CD4-positive, alpha-beta T cell (primary cell): ENCODE results near the gene OXT. TPM values are rescaled to one million over a fixed set of nuclear protein-coding genes. Genes with fewer than 3 reads are reported as not detected.

Experiments used
- ATAC-seq: fragments of 200-7000 bp; cut with Tn5 transposase; one replicate; pipeline ENCODE4 v1.10.0; 2022; ENCODE audit warnings: mild to moderate bottlenecking; ENCODE audit not compliant: poor library complexity
- CTCF ChIA-PET: fragments of 350-600 bp; sonication (Branson Sonifier 250); formaldehyde crosslinking; loops from one replicate; lab custom pipeline; 2021; ENCODE audit warnings: antibody characterized with exemption, inconsistent platforms; lab: Charles Lee
- POLR2A ChIA-PET: fragments of 350-600 bp; sonication (Branson Sonifier 250); formaldehyde crosslinking; loops from one replicate; lab custom pipeline; 2021; ENCODE audit warnings: antibody characterized with exemption, inconsistent platforms; lab: Charles Lee
- DNase-seq, 14 experiments: peaks; one replicate each; pipeline ENCODE4 v3.0.0-alpha.2; 2013 to 2020; ENCODE audit warnings: mixed read lengths in 2 of 14
- H3K27ac ChIP-seq, 2 donors: one replicate each; pipeline versions ENCODE4 v1.5.1 to v1.7.0; 2013; ENCODE audit warnings: low read length in 2 of 2, low read depth in 1 of 2, mild to moderate bottlenecking in 1 of 2
- H3K27me3 ChIP-seq, 2 experiments: 1 replicate in 1 of 2; 2 replicates in 1 of 2; pipeline versions ENCODE4 v1.6.1 to v1.7.0; 2013; ENCODE audit warnings: low read length in 2 of 2, control low read depth in 1 of 2, mild to moderate bottlenecking in 1 of 2, moderate library complexity in 1 of 2; ENCODE audit not compliant: insufficient read depth in 2 of 2, control insufficient read depth in 1 of 2
- H3K36me3 ChIP-seq: one replicate; pipeline ENCODE4 v1.6.1; 2013; ENCODE audit warnings: low read length, control low read depth; ENCODE audit not compliant: insufficient read depth
- H3K4me1 ChIP-seq: one replicate; pipeline ENCODE4 v1.6.1; 2013; ENCODE audit warnings: low read length, control low read depth; ENCODE audit not compliant: insufficient read depth
- H3K4me3 ChIP-seq: one replicate; pipeline ENCODE4 v1.5.1; 2013; ENCODE audit warnings: mild to moderate bottlenecking, low read length, moderate library complexity
- H3K9me3 ChIP-seq, 2 experiments: 1 replicate in 1 of 2; 2 replicates in 1 of 2; pipeline versions ENCODE4 v1.6.1 to v1.7.0; 2013; ENCODE audit warnings: low read length in 2 of 2, mild to moderate bottlenecking in 2 of 2, control low read depth in 1 of 2, moderate library complexity in 1 of 2; ENCODE audit not compliant: control insufficient read depth in 1 of 2, insufficient read depth in 1 of 2
- H3K27ac Mint-ChIP-seq: one replicate; pipeline ENCODE4 v1.8.0; 2020; ENCODE audit warnings: mixed read lengths
- H3K27me3 Mint-ChIP-seq: one replicate; pipeline ENCODE4 v1.8.0; 2021; ENCODE audit warnings: mixed read lengths
- H3K36me3 Mint-ChIP-seq: one replicate; pipeline ENCODE4 v1.8.0; 2021; ENCODE audit warnings: low read depth, mixed read lengths
- H3K4me1 Mint-ChIP-seq: one replicate; pipeline ENCODE4 v1.8.0; 2021; ENCODE audit warnings: low read depth, mixed read lengths
- H3K4me3 Mint-ChIP-seq: one replicate; pipeline ENCODE4 v1.8.0; 2020; ENCODE audit warnings: mild to moderate bottlenecking, mixed read lengths
- H3K9me3 Mint-ChIP-seq: one replicate; pipeline ENCODE4 v1.8.0; 2020; ENCODE audit warnings: mixed read lengths
- intact Hi-C, 2 experiments: fragments of 100-400 bp; cut with DNase I in 1 of 2; cut with micrococcal nuclease in 1 of 2; formaldehyde crosslinking; loops; one replicate each; pipeline versions ENCODE4 v1.15.1 to v1.9.0; 2023 to 2025; cut with DNase I, micrococcal nuclease
- total RNA-seq, 174 experiments: library from RNA in 2 of 174; stranded (reverse) in 2 of 174; gene quantifications; one replicate each; pipeline ENCODE4 v1.2.3 and lab custom pipeline; 2021 to 2026
- TF ChIP-seq, protein P1 (sequence below): fragments of 200-600 bp; IDR thresholded peaks from one replicate; pipeline ENCODE4 v1.8.0; 2022; ENCODE audit warnings: antibody characterized with exemption, mild to moderate bottlenecking

The OXT gene
- total RNA-seq, 2 experiments from 2014 or later, result 1.1 to 1.6 TPM

DNA sequence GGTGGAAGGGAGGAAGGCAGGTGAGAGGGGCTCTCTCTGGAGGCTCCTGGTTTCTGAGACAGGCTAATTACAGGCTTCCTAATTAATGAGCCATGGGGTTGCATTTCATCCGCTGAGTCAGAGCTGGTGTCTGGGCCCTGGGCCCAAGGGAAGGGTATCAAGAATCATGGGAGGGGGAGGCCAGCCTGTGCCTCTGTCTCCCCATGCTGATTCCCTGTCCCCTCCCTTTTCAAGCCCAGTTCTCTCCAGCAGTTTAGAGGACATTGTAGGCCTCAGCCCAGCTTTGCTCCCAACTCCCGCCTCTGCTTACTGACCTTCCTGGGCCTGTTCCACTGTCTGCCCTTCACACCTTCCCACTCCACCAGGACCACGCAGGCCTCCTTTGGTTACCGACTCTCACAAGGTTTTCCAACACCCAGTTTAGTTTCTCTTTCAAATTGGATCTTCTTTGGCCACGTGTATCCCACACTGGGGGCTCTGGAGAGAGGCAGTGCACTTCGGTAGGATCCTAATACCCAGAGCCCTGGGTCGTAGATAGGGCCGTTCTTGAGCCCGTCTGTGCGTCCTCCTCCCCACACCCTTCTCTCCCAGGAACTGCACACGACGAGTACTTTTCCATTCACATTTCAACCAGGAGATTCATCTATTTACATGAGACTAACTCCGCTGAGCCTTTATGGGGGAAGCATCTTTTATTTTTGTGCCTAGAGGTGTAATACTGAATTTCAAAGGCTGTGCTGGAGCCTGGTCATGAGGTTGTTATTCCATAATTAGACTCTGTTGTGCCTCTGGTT, 31.4 kb downstream of the OXT start:
- no peak for ATAC-seq
- DNase-seq, result no peak
- Mint-ChIP-seq H3K4me3 (no peak overlapping the region), H3K4me1 (peaks cover 24% of the 10 kb centered on the region), H3K27me3 (no peaks in the 10 kb centered on the region), H3K9me3 (no peaks in the 10 kb centered on the region), H3K27ac (peak overlapping the region; percentile 74), H3K36me3 (peaks cover 7% of the 10 kb centered on the region)
- no peaks in the 10 kb centered on the region for H3K9me3 ChIP-seq
- intact Hi-C loops, result no loop called here
- CTCF ChIA-PET, result interaction anchor here (1.3 kb wide), 1 partner anchor 13 kb away, joined by 7 read pairs; no protein-coding TSS in a partner anchor
- POLR2A ChIA-PET, result interaction anchor here (1.1 to 3.1 kb wide), 4 partner anchors 9 to 31 kb away, joined by 3 to 21 read pairs (median 6); partner anchors contain the start of gene OXT
- TF ChIP-seq, protein P1, sequence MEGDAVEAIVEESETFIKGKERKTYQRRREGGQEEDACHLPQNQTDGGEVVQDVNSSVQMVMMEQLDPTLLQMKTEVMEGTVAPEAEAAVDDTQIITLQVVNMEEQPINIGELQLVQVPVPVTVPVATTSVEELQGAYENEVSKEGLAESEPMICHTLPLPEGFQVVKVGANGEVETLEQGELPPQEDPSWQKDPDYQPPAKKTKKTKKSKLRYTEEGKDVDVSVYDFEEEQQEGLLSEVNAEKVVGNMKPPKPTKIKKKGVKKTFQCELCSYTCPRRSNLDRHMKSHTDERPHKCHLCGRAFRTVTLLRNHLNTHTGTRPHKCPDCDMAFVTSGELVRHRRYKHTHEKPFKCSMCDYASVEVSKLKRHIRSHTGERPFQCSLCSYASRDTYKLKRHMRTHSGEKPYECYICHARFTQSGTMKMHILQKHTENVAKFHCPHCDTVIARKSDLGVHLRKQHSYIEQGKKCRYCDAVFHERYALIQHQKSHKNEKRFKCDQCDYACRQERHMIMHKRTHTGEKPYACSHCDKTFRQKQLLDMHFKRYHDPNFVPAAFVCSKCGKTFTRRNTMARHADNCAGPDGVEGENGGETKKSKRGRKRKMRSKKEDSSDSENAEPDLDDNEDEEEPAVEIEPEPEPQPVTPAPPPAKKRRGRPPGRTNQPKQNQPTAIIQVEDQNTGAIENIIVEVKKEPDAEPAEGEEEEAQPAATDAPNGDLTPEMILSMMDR, result no peak
- no peak overlapping the region for H3K27ac ChIP-seq
- H3K27me3 ChIP-seq, result no peaks in the 10 kb centered on the region
- no peak overlapping the region for H3K4me3 ChIP-seq
- peaks cover 11% of the 10 kb centered on the region for H3K36me3 ChIP-seq
- H3K4me1 ChIP-seq, result peaks cover 23% of the 10 kb centered on the region

DNA sequence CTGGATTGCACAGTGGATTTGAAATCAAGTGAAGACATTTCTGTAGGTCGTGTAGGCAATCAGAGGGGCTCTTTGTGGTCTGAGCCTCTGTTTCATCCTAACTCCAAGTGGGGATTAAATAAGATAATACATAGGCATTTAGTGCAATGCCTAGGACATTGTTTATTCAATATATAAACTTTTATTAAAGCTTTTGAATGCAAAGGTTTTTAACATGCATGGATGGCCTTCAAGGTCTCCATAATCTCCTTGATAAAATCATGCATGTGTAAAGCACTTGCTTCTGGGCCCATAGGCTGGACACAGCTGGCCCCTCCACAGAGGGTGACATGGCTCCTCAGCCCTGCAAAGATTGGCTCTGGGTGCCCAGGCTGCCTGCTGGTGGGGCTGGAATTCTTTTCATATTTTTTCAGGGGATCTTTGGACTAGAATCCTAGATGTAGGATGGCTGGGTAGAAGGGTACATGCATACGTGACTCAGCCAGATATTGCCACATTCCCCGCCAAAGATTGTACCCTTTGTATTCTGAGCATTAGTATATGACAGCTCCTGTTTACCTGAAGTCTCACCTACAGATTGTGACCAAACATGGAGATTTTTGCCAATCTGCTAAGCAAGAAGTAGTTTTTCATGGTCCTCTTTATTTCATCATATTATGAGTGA, 32.1 kb downstream of the OXT start:
- Mint-ChIP-seq H3K9me3 (no peaks in the 10 kb centered on the region), H3K4me3 (no peak overlapping the region), H3K27me3 (no peaks in the 10 kb centered on the region), H3K27ac (peak overlapping the region; percentile 74), H3K4me1 (peaks cover 24% of the 10 kb centered on the region), H3K36me3 (peaks cover 7% of the 10 kb centered on the region)
- CTCF ChIA-PET, result interaction anchor here (1.3 kb wide), 1 partner anchor 12 kb away, joined by 7 read pairs; no protein-coding TSS in a partner anchor
- TF ChIP-seq, protein P1, result no peak
- H3K27ac ChIP-seq, result no peak overlapping the region
- POLR2A ChIA-PET, result interaction anchor here (0.9 to 1.1 kb wide), 3 partner anchors 10 to 26 kb away, joined by 3 to 4 read pairs (median 4); no protein-coding TSS in a partner anchor
- no peaks in the 10 kb centered on the region for H3K27me3 ChIP-seq
- peaks cover 23% of the 10 kb centered on the region for H3K4me1 ChIP-seq
- no peaks in the 10 kb centered on the region for H3K9me3 ChIP-seq
- ATAC-seq, result no peak
- intact Hi-C loops, result no loop called here
- H3K36me3 ChIP-seq, result peaks cover 15% of the 10 kb centered on the region
- H3K4me3 ChIP-seq, result no peak overlapping the region
- no peak for DNase-seq

DNA sequence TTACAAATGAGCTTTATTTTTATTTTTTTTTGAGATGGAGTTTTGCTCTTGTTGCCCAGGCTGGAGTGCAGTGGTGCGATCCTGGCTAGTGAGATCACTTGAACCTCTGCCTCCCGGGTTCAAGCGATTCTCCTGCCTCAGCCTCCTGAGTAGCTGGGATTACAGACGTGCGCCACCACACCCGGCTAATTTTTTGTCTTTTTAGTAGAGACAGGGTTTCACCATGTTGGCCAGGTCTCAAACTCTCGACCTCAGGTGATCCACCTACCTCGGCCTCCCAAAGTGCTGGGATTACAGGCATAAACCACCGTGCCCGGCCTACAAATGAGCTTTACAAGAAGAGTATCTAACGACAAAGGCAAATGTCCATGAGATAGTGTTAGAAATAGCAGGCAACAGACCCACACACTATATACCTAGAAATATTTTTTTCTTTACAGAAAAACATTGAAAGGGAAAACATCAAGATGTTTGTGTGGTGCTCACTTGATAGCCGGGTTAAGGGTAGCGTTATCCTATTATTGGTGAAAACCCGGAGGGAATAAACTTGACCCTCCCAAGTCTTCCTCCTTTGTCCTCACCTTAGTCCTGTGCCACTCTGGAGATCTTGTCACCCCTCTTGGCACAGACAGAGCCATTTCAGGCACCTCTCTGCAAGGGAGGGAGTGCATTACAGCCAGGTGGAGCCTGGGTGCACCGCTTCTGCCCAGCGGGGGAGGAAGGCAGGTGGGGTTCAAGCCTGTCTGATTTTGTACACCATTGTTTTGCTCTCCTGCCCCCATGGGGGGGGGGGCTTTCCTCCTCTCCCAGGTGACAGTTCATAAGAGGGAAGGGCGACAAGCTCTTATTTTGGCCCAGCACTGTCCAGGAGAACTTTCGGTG, 34.1 kb downstream of the OXT start:
- Mint-ChIP-seq H3K4me3 (no peak overlapping the region), H3K9me3 (no peaks in the 10 kb centered on the region), H3K36me3 (peaks cover 7% of the 10 kb centered on the region), H3K4me1 (peaks cover 24% of the 10 kb centered on the region), H3K27me3 (no peaks in the 10 kb centered on the region), H3K27ac (peak overlapping the region; percentile 30)
- ChIA-PET POLR2A (interaction anchor here (0.6 kb wide), 1 partner anchor 12 kb away, joined by 4 read pairs; no protein-coding TSS in a partner anchor), CTCF (interaction anchor here (0.6 to 0.7 kb wide), 2 partner anchors 12 to 117 kb away, joined by 3 read pairs; no protein-coding TSS in a partner anchor)
- Histone ChIP-seq H3K4me1 (peaks cover 23% of the 10 kb centered on the region), H3K27ac (no peak overlapping the region), H3K36me3 (peaks cover 27% of the 10 kb centered on the region), H3K4me3 (no peak overlapping the region), H3K27me3 (no peaks in the 10 kb centered on the region), H3K9me3 (no peaks in the 10 kb centered on the region)
- intact Hi-C loops, result no loop called here
- TF ChIP-seq, protein P1, result no peak
- DNase-seq (no peak), ATAC-seq (no peak)
